Measurements from ENCODE around the gene MYLK4. TPM values are rescaled to one million over a fixed set of nuclear protein-coding genes. Genes with fewer than 3 reads are reported as not detected.

MYLK4 gene
- total RNA-seq, 1 donor from 2014 or later, result 1.1 TPM

DNA sequence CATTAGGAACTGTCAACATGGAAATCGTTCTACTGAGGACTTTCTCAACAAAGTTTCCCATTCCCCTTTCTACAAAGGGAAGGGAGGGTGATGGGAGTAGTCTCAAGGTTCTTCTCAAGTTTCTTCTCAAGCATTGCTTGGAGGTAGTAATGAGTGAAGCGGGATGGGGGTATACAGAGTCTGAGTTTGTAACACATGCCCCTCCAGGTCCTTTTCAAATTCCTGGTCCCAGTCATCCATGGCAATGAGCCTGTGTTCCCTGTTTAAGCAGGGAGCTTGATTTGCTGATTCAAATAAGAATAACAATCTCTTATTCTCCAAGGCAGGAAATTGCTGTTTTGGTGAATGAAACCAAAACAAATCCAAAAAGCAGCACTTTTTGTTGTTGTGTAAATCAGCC lies 45.5 kb downstream of the MYLK4 start:
- Mint-ChIP-seq H3K27ac (ENCODE audit: unreplicated experiment) (no peak overlapping the region), H3K4me1 (ENCODE audit: low read depth) (peaks cover 12% of the 10 kb centered on the region), H3K36me3 (ENCODE audit: low read depth) (peaks cover 5% of the 10 kb centered on the region), H3K27me3 (ENCODE audit: low read depth) (no peaks in the 10 kb centered on the region), H3K4me3 (ENCODE audit: unreplicated experiment) (no peak overlapping the region), H3K9me3 (ENCODE audit: low read depth) (peaks cover 8% of the 10 kb centered on the region)
- TF ChIP-seq, protein P1, sequence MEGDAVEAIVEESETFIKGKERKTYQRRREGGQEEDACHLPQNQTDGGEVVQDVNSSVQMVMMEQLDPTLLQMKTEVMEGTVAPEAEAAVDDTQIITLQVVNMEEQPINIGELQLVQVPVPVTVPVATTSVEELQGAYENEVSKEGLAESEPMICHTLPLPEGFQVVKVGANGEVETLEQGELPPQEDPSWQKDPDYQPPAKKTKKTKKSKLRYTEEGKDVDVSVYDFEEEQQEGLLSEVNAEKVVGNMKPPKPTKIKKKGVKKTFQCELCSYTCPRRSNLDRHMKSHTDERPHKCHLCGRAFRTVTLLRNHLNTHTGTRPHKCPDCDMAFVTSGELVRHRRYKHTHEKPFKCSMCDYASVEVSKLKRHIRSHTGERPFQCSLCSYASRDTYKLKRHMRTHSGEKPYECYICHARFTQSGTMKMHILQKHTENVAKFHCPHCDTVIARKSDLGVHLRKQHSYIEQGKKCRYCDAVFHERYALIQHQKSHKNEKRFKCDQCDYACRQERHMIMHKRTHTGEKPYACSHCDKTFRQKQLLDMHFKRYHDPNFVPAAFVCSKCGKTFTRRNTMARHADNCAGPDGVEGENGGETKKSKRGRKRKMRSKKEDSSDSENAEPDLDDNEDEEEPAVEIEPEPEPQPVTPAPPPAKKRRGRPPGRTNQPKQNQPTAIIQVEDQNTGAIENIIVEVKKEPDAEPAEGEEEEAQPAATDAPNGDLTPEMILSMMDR (IDR thresholded peaks at IDR 0.05), result no peak
- DNase-seq (ENCODE audit: low spot score), result no peak

DNA sequence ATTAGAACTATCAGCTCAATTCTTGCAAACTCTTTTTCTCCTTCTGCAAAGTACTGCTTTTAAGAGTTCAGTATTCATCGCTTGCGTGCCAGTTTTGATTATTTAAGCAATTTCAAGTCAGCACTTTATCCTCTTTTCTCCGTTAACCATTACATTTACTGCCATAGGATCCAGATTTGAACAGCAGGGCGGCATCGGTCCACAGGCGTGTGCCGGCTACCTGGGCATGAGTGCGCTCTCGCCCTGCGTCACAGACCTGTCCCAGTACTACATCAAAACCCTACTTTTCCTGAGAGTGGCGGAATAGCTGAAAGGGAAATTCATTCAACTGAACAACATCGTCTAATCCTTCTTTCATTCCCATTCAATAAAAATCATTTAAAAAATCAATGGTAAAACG lies 53.4 kb downstream of the MYLK4 start:
- Mint-ChIP-seq H3K4me1 (ENCODE audit: low read depth) (no peaks in the 10 kb centered on the region), H3K36me3 (ENCODE audit: low read depth) (no peaks in the 10 kb centered on the region), H3K27me3 (ENCODE audit: low read depth) (peaks cover 2% of the 10 kb centered on the region), H3K4me3 (ENCODE audit: unreplicated experiment) (no peak overlapping the region), H3K9me3 (ENCODE audit: low read depth) (no peaks in the 10 kb centered on the region), H3K27ac (ENCODE audit: unreplicated experiment) (no peak overlapping the region)
- DNase-seq (ENCODE audit: low spot score), result no peak
- TF ChIP-seq, protein P1 (IDR thresholded peaks at IDR 0.05), result no peak

DNA sequence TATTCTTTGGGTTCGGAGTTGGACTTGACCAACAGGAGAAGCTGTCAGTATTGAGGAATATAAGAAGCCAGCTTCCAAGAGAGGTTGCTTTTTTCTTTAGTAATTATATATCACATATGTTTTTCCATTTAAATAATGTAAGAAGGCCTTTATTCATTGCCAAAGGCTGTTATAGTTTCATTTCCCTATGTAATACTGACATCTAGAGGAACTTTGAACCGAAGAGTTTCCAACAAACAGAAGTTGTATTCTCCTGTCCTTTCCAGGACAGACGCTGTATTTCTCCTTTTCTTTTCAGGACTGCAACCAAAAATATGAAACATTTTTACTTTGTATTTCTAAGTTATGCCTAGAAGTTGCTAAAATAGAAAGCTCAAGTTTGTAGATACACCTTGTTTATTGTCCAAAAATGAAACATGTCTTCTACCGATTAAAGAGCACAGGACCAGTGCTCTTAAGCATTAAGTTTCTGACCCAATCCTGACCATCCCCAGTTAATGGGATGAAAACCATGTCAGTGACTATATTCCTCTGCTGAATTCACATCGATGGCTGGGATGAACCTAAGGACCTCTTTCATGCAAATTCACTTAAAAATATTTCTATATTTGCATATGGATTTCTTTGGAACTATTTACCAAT lies 55.1 kb downstream of the MYLK4 start:
- Mint-ChIP-seq H3K9me3 (ENCODE audit: low read depth) (no peaks in the 10 kb centered on the region), H3K27ac (ENCODE audit: unreplicated experiment) (no peak overlapping the region), H3K4me3 (ENCODE audit: unreplicated experiment) (no peak overlapping the region), H3K27me3 (ENCODE audit: low read depth) (peaks cover 2% of the 10 kb centered on the region), H3K4me1 (ENCODE audit: low read depth) (no peaks in the 10 kb centered on the region), H3K36me3 (ENCODE audit: low read depth) (no peaks in the 10 kb centered on the region)
- TF ChIP-seq, protein P1 (IDR thresholded peaks at IDR 0.05), result peak; percentile 86
- no peak for DNase-seq (ENCODE audit: low spot score)

DNA sequence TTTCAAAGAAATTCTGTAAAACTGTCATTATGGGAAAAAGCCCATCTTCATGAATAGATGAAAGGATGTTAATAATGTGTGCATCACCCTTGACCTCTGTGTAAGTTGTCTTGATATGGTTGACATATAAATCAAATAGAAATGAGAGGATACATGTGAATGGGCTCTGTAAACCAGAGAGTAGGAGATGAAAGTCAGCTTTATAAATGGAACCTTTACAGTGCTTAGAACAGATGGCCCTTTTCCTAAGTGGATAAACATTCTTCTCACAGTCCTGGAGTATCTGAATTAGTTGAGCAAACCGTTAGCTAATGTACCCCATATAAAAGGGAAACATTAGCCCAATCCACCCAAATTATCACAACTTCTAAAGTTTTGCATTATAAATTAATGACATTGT lies 57.5 kb downstream of the MYLK4 start:
- TF ChIP-seq, protein P1 (IDR thresholded peaks at IDR 0.05), result no peak
- Mint-ChIP-seq H3K36me3 (ENCODE audit: low read depth) (no peaks in the 10 kb centered on the region), H3K27me3 (ENCODE audit: low read depth) (no peaks in the 10 kb centered on the region), H3K27ac (ENCODE audit: unreplicated experiment) (no peak overlapping the region), H3K4me1 (ENCODE audit: low read depth) (peaks cover 5% of the 10 kb centered on the region), H3K4me3 (ENCODE audit: unreplicated experiment) (no peak overlapping the region), H3K9me3 (ENCODE audit: low read depth) (no peaks in the 10 kb centered on the region)
- DNase-seq (ENCODE audit: low spot score), result no peak

DNA sequence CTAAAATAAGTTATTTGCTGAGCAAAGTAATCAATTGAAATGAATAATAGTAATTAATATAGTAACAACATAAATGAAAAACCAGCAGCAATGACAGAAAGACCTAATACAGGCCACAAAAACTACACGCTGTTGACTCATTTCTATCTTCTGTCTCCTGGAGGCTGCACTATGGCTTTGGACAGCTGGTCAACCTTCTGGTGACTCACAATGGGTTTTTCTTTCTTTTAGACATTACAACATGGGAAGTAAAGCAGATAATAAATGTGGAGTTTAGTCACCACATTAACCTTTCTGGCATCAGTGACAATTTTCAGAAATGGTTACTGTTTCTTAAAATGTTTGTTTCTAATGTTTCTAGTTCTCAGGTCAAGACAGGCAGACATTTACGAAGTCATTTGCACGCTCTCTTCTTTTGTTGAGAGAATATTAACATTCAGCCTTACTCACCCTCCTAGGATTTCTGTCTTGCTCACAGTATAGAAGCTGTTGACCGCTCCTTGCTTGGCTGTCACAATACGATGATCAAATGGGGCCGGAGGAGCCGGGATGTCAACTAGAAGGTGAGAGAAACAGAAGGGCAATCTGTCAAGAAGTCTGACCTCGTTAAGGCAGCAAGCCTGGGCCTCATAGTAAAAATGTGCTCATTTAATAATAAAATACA lies 62.2 kb downstream of the MYLK4 start:
- Mint-ChIP-seq H3K4me1 (ENCODE audit: low read depth) (peaks cover 16% of the 10 kb centered on the region), H3K27me3 (ENCODE audit: low read depth) (no peaks in the 10 kb centered on the region), H3K27ac (ENCODE audit: unreplicated experiment) (peak overlapping the region; percentile 4), H3K9me3 (ENCODE audit: low read depth) (no peaks in the 10 kb centered on the region), H3K36me3 (ENCODE audit: low read depth) (no peaks in the 10 kb centered on the region), H3K4me3 (ENCODE audit: unreplicated experiment) (no peak overlapping the region)
- no peak for DNase-seq (ENCODE audit: low spot score)
- TF ChIP-seq, protein P1 (IDR thresholded peaks at IDR 0.05), result no peak

Measured in chondrocyte (in vitro differentiated cells).